ENCODE data around the gene ARHGEF37. TPM values are rescaled to one million over a fixed set of nuclear protein-coding genes. Genes with fewer than 3 reads are reported as not detected.
"Not testable (repeated sequence)": the region's sequence is repeated elsewhere in the genome, so short reads cannot be mapped to it uniquely, and the experiment has no call there.

Gene ARHGEF37
- total and polyA plus RNA-seq, 2 donors (not counting 1 experiment from before 2014, with no cell fraction given): 0.31 to 5.3 TPM

- no peak overlapping the region for H3K4me2 ChIP-seq (ENCODE audit: extremely low read depth, insufficient read depth, low read length)
- no peak overlapping the region for H3K27ac ChIP-seq (ENCODE audit: insufficient read depth, low read length)
- H2AFZ ChIP-seq (ENCODE audit: low read length): no peak overlapping the region
- no peak for TF ChIP-seq EZH2 (IDR thresholded peaks at IDR 0.05; ENCODE audit: low read length, missing control alignments)
- TF ChIP-seq CTCF (conservative IDR thresholded peaks at IDR 0.05 in 1 of 2, IDR thresholded peaks at IDR 0.05 in 1 of 2; ENCODE audit: low read depth in 1 of 2, low read length in 2 of 2): no peak
- no peaks in the 10 kb centered on the region for H4K20me1 ChIP-seq (ENCODE audit: control insufficient read depth, extremely low read depth, insufficient read depth, low read length)
- no peaks in the 10 kb centered on the region for H3K79me2 ChIP-seq (ENCODE audit: control insufficient read depth, insufficient read depth, low read length)
- H3K27me3 ChIP-seq (ENCODE audit: control insufficient read depth, insufficient read depth, low read length): no peaks in the 10 kb centered on the region
- no peaks in the 10 kb centered on the region for H3K9me3 ChIP-seq (ENCODE audit: control insufficient read depth, insufficient read depth, low read depth, low read length)
- H3K9ac ChIP-seq (ENCODE audit: insufficient read depth, low read length): no peak overlapping the region
- no peak overlapping the region for H3K4me3 ChIP-seq (replicated peaks in 1 of 4; ENCODE audit: control extremely low read depth in 1 of 4, insufficient read depth in 1 of 4, low read depth in 3 of 4, low read length in 4 of 4)
- H3K36me3 ChIP-seq (ENCODE audit: control insufficient read depth, insufficient read depth, low read length): no peaks in the 10 kb centered on the region
- no peak for DNase-seq (ENCODE audit: low read depth in 2 of 2)
- H3K4me1 ChIP-seq (ENCODE audit: control insufficient read depth, extremely low read depth, insufficient read depth, low read length): no peaks in the 10 kb centered on the region
Measured at GRCh38 chr5:149596712-149597111, 15.4 kb downstream of the ARHGEF37 start.

- Histone ChIP-seq H3K4me1 (ENCODE audit: control insufficient read depth, extremely low read depth, insufficient read depth, low read length) (no peaks in the 10 kb centered on the region), H3K9me3 (ENCODE audit: control insufficient read depth, insufficient read depth, low read depth, low read length) (no peaks in the 10 kb centered on the region), H2AFZ (ENCODE audit: low read length) (no peak overlapping the region), H3K4me2 (ENCODE audit: extremely low read depth, insufficient read depth, low read length) (no peak overlapping the region), H3K27ac (ENCODE audit: insufficient read depth, low read length) (no peak overlapping the region), H3K9ac (ENCODE audit: insufficient read depth, low read length) (no peak overlapping the region), H3K27me3 (ENCODE audit: control insufficient read depth, insufficient read depth, low read length) (no peaks in the 10 kb centered on the region), H4K20me1 (ENCODE audit: control insufficient read depth, extremely low read depth, insufficient read depth, low read length) (no peaks in the 10 kb centered on the region), H3K4me3 (replicated peaks in 1 of 4; ENCODE audit: control extremely low read depth in 1 of 4, insufficient read depth in 1 of 4, low read depth in 3 of 4, low read length in 4 of 4) (no peak overlapping the region), H3K79me2 (ENCODE audit: control insufficient read depth, insufficient read depth, low read length) (no peaks in the 10 kb centered on the region), H3K36me3 (ENCODE audit: control insufficient read depth, insufficient read depth, low read length) (no peaks in the 10 kb centered on the region)
- no peak for DNase-seq (ENCODE audit: low read depth in 2 of 2)
- TF ChIP-seq EZH2 (IDR thresholded peaks at IDR 0.05; ENCODE audit: low read length, missing control alignments): no peak
- no peak for TF ChIP-seq CTCF (conservative IDR thresholded peaks at IDR 0.05 in 1 of 2, IDR thresholded peaks at IDR 0.05 in 1 of 2; ENCODE audit: low read depth in 1 of 2, low read length in 2 of 2)
Measured at GRCh38 chr5:149597618-149598017, 16.3 kb downstream of the ARHGEF37 start.

GRCh38 chr5:149598234-149598633, 16.9 kb downstream of the ARHGEF37 start:
- H3K4me2 ChIP-seq (ENCODE audit: extremely low read depth, insufficient read depth, low read length); H3K27ac ChIP-seq (ENCODE audit: insufficient read depth, low read length); H3K9ac ChIP-seq (ENCODE audit: insufficient read depth, low read length); H2AFZ ChIP-seq (ENCODE audit: low read length); H3K4me3 ChIP-seq (replicated peaks in 1 of 4; ENCODE audit: control extremely low read depth in 1 of 4, insufficient read depth in 1 of 4, low read depth in 3 of 4, low read length in 4 of 4); H3K4me1 ChIP-seq (ENCODE audit: control insufficient read depth, extremely low read depth, insufficient read depth, low read length); H4K20me1 ChIP-seq (ENCODE audit: control insufficient read depth, extremely low read depth, insufficient read depth, low read length); H3K36me3 ChIP-seq (ENCODE audit: control insufficient read depth, insufficient read depth, low read length); DNase-seq (ENCODE audit: low read depth in 2 of 2); H3K27me3 ChIP-seq (ENCODE audit: control insufficient read depth, insufficient read depth, low read length); H3K79me2 ChIP-seq (ENCODE audit: control insufficient read depth, insufficient read depth, low read length); H3K9me3 ChIP-seq (ENCODE audit: control insufficient read depth, insufficient read depth, low read depth, low read length): not testable (repeated sequence)

Data from fibroblast of lung (primary cell).